Esophagus squamous epithelium (tissue), 4 donors: ENCODE results near the gene PSMB2.

ENCODE experiments used
- CTCF ChIP-seq, 6 experiments: fragments of 450-650 bp in 4 of 6; fragments of 200-600 bp in 2 of 6; sonication (generic) in 2 of 6; IDR thresholded peaks; one replicate each; pipeline ENCODE4 v1.5.1; 2016 to 2019; ENCODE audit warnings: antibody characterized with exemption in 6 of 6, mild to moderate bottlenecking in 4 of 6, moderate library complexity in 4 of 6
- POLR2A ChIP-seq, 4 donors: fragments of 450-650 bp; IDR thresholded peaks; one replicate each; pipeline ENCODE4 v1.6.1; 2017; ENCODE audit warnings: antibody characterized with exemption in 4 of 4, mild to moderate bottlenecking in 4 of 4, moderate library complexity in 3 of 4

- TF ChIP-seq POLR2A (IDR thresholded peaks at IDR 0.05) (no peak), CTCF (IDR thresholded peaks at IDR 0.05) (no peak)
These were observed 47.1 kb downstream of the PSMB2 start for GRCh38 chr1:35594005-35594760.
